ENCODE data around the gene IPO11. TPM values are rescaled to one million over a fixed set of nuclear protein-coding genes. Genes with fewer than 3 reads are reported as not detected.

The IPO11 gene
- total and polyA plus RNA-seq, 2 of the 13 experiments (the other 11 are each of a cell fraction or from before 2014, with no cell fraction given), result 13.9 to 24.4 TPM

- Histone ChIP-seq H4K20me1 (ENCODE audit: insufficient read depth, low read length) (no peaks in the 10 kb centered on the region), H3K27ac (ENCODE audit: extremely low read length, insufficient read depth, low read length) (no peak overlapping the region), H3K27me3 (ENCODE audit: control insufficient read depth in 1 of 2, insufficient read depth in 2 of 2, low read length in 2 of 2) (no peaks in the 10 kb centered on the region), H3K9me3 (ENCODE audit: low read length) (no peaks in the 10 kb centered on the region), H2AFZ (ENCODE audit: low read length) (no peak overlapping the region), H3K9ac (ENCODE audit: insufficient read depth, low read depth, low read length) (no peak overlapping the region), H3K79me2 (ENCODE audit: insufficient read depth, low read length) (no peaks in the 10 kb centered on the region), H3K4me1 (ENCODE audit: insufficient read depth, low read length) (no peaks in the 10 kb centered on the region), H3K36me3 (replicated peaks in 1 of 2; ENCODE audit: control insufficient read depth in 1 of 2, insufficient read depth in 2 of 2, low read length in 2 of 2) (no peaks in the 10 kb centered on the region; a peak in 1 of 5 replicates), H3K4me2 (ENCODE audit: low read depth, low read length) (no peak overlapping the region), H3K4me3 (replicated peaks in 1 of 3; ENCODE audit: insufficient read depth in 1 of 3, low read depth in 2 of 3, low read length in 3 of 3) (no peak overlapping the region)
- ATAC-seq (no peak), FAIRE-seq (no peak), DNase-seq (ENCODE audit: low spot score) (no peak)
- 92% methylated on average over 2 of the region's 2 CpGs for WGBS (ENCODE audit: low lambda C conversion rate)
- ChIA-PET POLR2A (no interaction called here), CTCF (ENCODE audit: low intra/inter-chr PET ratio, low total read pairs) (no interaction called here)
- intact Hi-C loops (cut with micrococcal nuclease; ENCODE audit: unreplicated experiment), result no loop called here
- TF ChIP-seq ZNF644 (CRISPR knock-in tag; IDR thresholded peaks at IDR 0.05; ENCODE audit: low read depth), result no peak
- TF ChIP-seq, protein P1, sequence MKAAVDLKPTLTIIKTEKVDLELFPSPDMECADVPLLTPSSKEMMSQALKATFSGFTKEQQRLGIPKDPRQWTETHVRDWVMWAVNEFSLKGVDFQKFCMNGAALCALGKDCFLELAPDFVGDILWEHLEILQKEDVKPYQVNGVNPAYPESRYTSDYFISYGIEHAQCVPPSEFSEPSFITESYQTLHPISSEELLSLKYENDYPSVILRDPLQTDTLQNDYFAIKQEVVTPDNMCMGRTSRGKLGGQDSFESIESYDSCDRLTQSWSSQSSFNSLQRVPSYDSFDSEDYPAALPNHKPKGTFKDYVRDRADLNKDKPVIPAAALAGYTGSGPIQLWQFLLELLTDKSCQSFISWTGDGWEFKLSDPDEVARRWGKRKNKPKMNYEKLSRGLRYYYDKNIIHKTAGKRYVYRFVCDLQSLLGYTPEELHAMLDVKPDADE (CRISPR knock-in tag; IDR thresholded peaks at IDR 0.05), result no peak
- peak; percentile 46 to 72; a peak in 3 of 4 replicates for TF ChIP-seq MAFK (conservative IDR thresholded peaks at IDR 0.05 in 1 of 2, IDR thresholded peaks at IDR 0.05 in 1 of 2; ENCODE audit: low read length in 2 of 2)
- TF ChIP-seq MAFF (IDR thresholded peaks at IDR 0.05; ENCODE audit: low read depth, low read length), result 0 out of 2 replicates have a peak, but pooled peaks have one; percentile 48
- in situ Hi-C loops (cut with HindIII; ENCODE audit: extremely low pct_ligation_motif_present, low pct_unique_long_range_greater_than_20kb), result no loop called here
- no TSS peak for BruUV-seq (replicated peaks)
These were observed 204.2 kb downstream of the IPO11 start for GRCh38 chr5:62616615-62617277.

DNA sequence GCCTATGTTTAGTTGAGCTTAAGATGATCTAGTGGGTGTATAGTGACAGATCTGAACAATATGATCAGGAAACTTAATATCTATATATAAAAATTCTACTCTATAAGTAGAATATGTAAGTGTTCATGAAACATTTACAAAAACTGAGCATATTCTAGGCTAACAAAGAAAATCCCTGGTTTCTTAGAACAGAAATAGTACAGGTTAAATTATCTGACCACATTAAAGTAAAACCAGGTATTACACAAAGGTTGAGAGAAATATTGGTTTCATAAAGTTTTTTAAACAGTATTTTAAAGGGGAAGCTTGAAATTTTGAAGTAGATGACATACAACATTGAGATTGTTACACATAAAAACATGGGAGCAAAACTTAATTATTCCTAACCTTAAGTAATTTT is 205.4 kb downstream of the IPO11 start:
- DNase-seq (ENCODE audit: low spot score), result no peak
- no peaks in the 10 kb centered on the region; a peak in 1 of 5 replicates for H3K36me3 ChIP-seq (replicated peaks in 1 of 2; ENCODE audit: control insufficient read depth in 1 of 2, insufficient read depth in 2 of 2, low read length in 2 of 2)
- no peak for FAIRE-seq
- H3K4me2 ChIP-seq (ENCODE audit: low read depth, low read length), result no peak overlapping the region
- H2AFZ ChIP-seq (ENCODE audit: low read length), result no peak overlapping the region
- H3K9ac ChIP-seq (ENCODE audit: insufficient read depth, low read depth, low read length), result no peak overlapping the region
- H3K9me3 ChIP-seq (ENCODE audit: low read length), result no peaks in the 10 kb centered on the region
- no peak for ATAC-seq
- no peak overlapping the region for H3K4me3 ChIP-seq (replicated peaks in 1 of 3; ENCODE audit: insufficient read depth in 1 of 3, low read depth in 2 of 3, low read length in 3 of 3)
- intact Hi-C loops (cut with micrococcal nuclease; ENCODE audit: unreplicated experiment) (no loop called here), in situ Hi-C loops (cut with HindIII; ENCODE audit: extremely low pct_ligation_motif_present, low pct_unique_long_range_greater_than_20kb) (no loop called here)
- no peaks in the 10 kb centered on the region for H3K27me3 ChIP-seq (ENCODE audit: control insufficient read depth in 1 of 2, insufficient read depth in 2 of 2, low read length in 2 of 2)
- ChIA-PET CTCF (ENCODE audit: low intra/inter-chr PET ratio, low total read pairs) (no interaction called here), POLR2A (no interaction called here)
- H3K4me1 ChIP-seq (ENCODE audit: insufficient read depth, low read length), result no peaks in the 10 kb centered on the region
- no peaks in the 10 kb centered on the region for H3K79me2 ChIP-seq (ENCODE audit: insufficient read depth, low read length)
- H3K27ac ChIP-seq (ENCODE audit: extremely low read length, insufficient read depth, low read length), result no peak overlapping the region
- no TSS peak for BruUV-seq (replicated peaks)
- H4K20me1 ChIP-seq (ENCODE audit: insufficient read depth, low read length), result no peaks in the 10 kb centered on the region
- TF ChIP-seq CREM (IDR thresholded peaks at IDR 0.05), result no peak
- TF ChIP-seq CREM (CRISPR knock-in tag; IDR thresholded peaks at IDR 0.05), result no peak
- TF ChIP-seq TEF (CRISPR knock-in tag; IDR thresholded peaks at IDR 0.05), result no peak
- no peak for TF ChIP-seq KIAA2018 (CRISPR knock-in tag; IDR thresholded peaks at IDR 0.05; ENCODE audit: borderline replicate concordance)

Data from HepG2 (cell line).